Upper lobe of left lung (tissue), 4 donors: ENCODE results near the gene DCST1.
"Not testable (repeated sequence)": the region's sequence is repeated elsewhere in the genome, so short reads cannot be mapped to it uniquely, and the experiment has no call there.

ENCODE experiments used
- EP300 ChIP-seq, 4 donors: sonication (generic); formaldehyde crosslinking; IDR thresholded peaks; one replicate each; pipeline ENCODE4 v1.5.1; 2017; ENCODE audit warnings: antibody characterized with exemption in 4 of 4, control low read depth in 2 of 4
- POLR2A ChIP-seq, 4 donors: fragments of 450-650 bp; IDR thresholded peaks; one replicate each; pipeline ENCODE4 v1.5.1; 2016 to 2017; ENCODE audit warnings: antibody characterized with exemption in 4 of 4, mild to moderate bottlenecking in 2 of 4
- POLR2AphosphoS5 ChIP-seq, 2 donors: sonication (generic); formaldehyde crosslinking; IDR thresholded peaks; one replicate each; pipeline ENCODE4 v1.5.1; 2017; ENCODE audit warnings: antibody characterized with exemption in 2 of 2
- TF ChIP-seq, protein P1 (sequence below), 6 experiments: fragments of 450-650 bp in 4 of 6; fragments of 200-600 bp in 2 of 6; sonication (generic) in 2 of 6; IDR thresholded peaks; one replicate each; pipeline ENCODE4 v1.5.1; 2016 to 2019; ENCODE audit warnings: antibody characterized with exemption in 6 of 6

- TF ChIP-seq, protein P1, sequence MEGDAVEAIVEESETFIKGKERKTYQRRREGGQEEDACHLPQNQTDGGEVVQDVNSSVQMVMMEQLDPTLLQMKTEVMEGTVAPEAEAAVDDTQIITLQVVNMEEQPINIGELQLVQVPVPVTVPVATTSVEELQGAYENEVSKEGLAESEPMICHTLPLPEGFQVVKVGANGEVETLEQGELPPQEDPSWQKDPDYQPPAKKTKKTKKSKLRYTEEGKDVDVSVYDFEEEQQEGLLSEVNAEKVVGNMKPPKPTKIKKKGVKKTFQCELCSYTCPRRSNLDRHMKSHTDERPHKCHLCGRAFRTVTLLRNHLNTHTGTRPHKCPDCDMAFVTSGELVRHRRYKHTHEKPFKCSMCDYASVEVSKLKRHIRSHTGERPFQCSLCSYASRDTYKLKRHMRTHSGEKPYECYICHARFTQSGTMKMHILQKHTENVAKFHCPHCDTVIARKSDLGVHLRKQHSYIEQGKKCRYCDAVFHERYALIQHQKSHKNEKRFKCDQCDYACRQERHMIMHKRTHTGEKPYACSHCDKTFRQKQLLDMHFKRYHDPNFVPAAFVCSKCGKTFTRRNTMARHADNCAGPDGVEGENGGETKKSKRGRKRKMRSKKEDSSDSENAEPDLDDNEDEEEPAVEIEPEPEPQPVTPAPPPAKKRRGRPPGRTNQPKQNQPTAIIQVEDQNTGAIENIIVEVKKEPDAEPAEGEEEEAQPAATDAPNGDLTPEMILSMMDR (IDR thresholded peaks at IDR 0.05): not testable (repeated sequence)
- not testable (repeated sequence) for TF ChIP-seq POLR2A, POLR2AphosphoS5, EP300 (IDR thresholded peaks at IDR 0.05)
Observed at GRCh38 chr1:154986736-154987135, 46.9 kb upstream of the DCST1 start.
